HL-60 (cell line): Measurements from ENCODE around the gene WSB2.

ENCODE experiments used
- CTCF ChIP-seq: IDR thresholded peaks from one replicate; pipeline ENCODE4 v1.5.1; 2011; ENCODE audit warnings: low read length, control low read depth, inconsistent platforms; ENCODE audit not compliant: insufficient read depth
- GABPA ChIP-seq: IDR thresholded peaks from 2 replicates; pipeline ENCODE4 v1.6.1; 2012; ENCODE audit warnings: low read depth
- POLR2AphosphoS5 ChIP-seq: IDR thresholded peaks from 2 replicates; pipeline ENCODE4 v1.6.1; 2012; ENCODE audit warnings: low read depth
- SPI1 ChIP-seq: IDR thresholded peaks from 2 replicates; pipeline ENCODE4 v1.6.1; 2012; ENCODE audit warnings: low read depth, mild to moderate bottlenecking, borderline replicate concordance

DNA sequence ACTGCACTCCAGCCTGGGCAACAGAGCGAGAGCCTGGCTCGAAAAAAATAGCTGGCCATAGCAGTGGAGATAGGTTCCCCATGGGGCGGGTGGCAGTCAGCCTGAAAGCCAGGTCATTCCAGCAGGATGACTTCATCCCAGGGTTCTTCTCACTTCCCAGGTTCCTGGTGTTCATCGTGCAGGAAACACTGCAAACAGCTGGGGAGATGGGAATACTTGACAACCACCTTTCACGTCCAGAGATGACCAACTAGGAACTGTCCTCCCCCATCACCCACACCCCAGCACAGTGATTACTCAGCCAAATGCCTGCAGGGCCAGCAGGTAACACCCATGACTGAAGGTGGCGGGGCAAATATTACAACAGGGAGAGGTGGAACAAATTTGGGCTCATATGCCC is 41.1 kb upstream of the WSB2 start:
- no peak for TF ChIP-seq CTCF
- no peak for TF ChIP-seq SPI1
- TF ChIP-seq GABPA = no peak
- no peak for TF ChIP-seq POLR2AphosphoS5
